ENCODE results near the gene ACTA1. TPM values are rescaled to one million over a fixed set of nuclear protein-coding genes. Genes with fewer than 3 reads are reported as not detected.
"Not testable (repeated sequence)": the region's sequence is repeated elsewhere in the genome, so short reads cannot be mapped to it uniquely, and the experiment has no call there.

Gene ACTA1
- total RNA-seq, 2 experiments from 2014 or later = not detected

- H3K4me3 Mint-ChIP-seq = peak overlapping the region; percentile 45
- DNase-seq (no peak), ATAC-seq (no peak)
- H3K36me3 Mint-ChIP-seq (ENCODE audit: low read depth) = no peaks in the 10 kb centered on the region
- intact Hi-C loops (cut with micrococcal nuclease) = loop anchor here (10.0 kb wide), 1 partner anchor 63 kb away; the partner anchor contains the start of gene CCSAP
- H3K27me3 Mint-ChIP-seq = peaks cover 65% of the 10 kb centered on the region
- H3K27ac Mint-ChIP-seq = no peak overlapping the region
- no peak for TF ChIP-seq CTCF (IDR thresholded peaks at IDR 0.05)
- H3K4me1 Mint-ChIP-seq (ENCODE audit: low read depth) = peaks cover 20% of the 10 kb centered on the region
- no peaks in the 10 kb centered on the region for H3K9me3 Mint-ChIP-seq
- ChIA-PET CTCF (interaction anchor here (1.3 kb wide), 1 partner anchor 84 kb away, joined by 3 read pairs; no protein-coding TSS in a partner anchor), POLR2A (interaction anchor here (1.1 kb wide), 1 partner anchor 17 kb away, joined by 4 read pairs; no protein-coding TSS in a partner anchor)
Observed at GRCh38 chr1:229407206-229408026, 26.5 kb downstream of the ACTA1 start.

GRCh38 chr1:229406798-229407197, 27.1 kb downstream of the ACTA1 start:
- H3K27ac Mint-ChIP-seq = no peak overlapping the region
- DNase-seq (no peak), ATAC-seq (no peak)
- POLR2A ChIA-PET = interaction anchor here (1.1 kb wide), 1 partner anchor 16 kb away, joined by 4 read pairs; no protein-coding TSS in a partner anchor
- H3K27me3 Mint-ChIP-seq = peaks cover 65% of the 10 kb centered on the region
- CTCF ChIA-PET = no interaction called here
- peaks cover 20% of the 10 kb centered on the region for H3K4me1 Mint-ChIP-seq (ENCODE audit: low read depth)
- no peaks in the 10 kb centered on the region for H3K36me3 Mint-ChIP-seq (ENCODE audit: low read depth)
- no peak for TF ChIP-seq CTCF (IDR thresholded peaks at IDR 0.05)
- H3K9me3 Mint-ChIP-seq = no peaks in the 10 kb centered on the region
- H3K4me3 Mint-ChIP-seq = peak overlapping the region; percentile 45
- intact Hi-C loops (cut with micrococcal nuclease) = loop anchor here (10.0 kb wide), 1 partner anchor 62 kb away; the partner anchor contains the start of gene CCSAP

GRCh38 chr1:229403573-229403972, 30.3 kb downstream of the ACTA1 start:
- Mint-ChIP-seq H3K27ac (no peak overlapping the region), H3K27me3 (peaks cover 49% of the 10 kb centered on the region), H3K4me1 (ENCODE audit: low read depth) (peaks cover 10% of the 10 kb centered on the region), H3K9me3 (no peaks in the 10 kb centered on the region), H3K4me3 (no peak overlapping the region), H3K36me3 (ENCODE audit: low read depth) (no peaks in the 10 kb centered on the region)
- ATAC-seq (no peak), DNase-seq (no peak)
- no peak for TF ChIP-seq CTCF (IDR thresholded peaks at IDR 0.05)
- CTCF ChIA-PET = no interaction called here
- POLR2A ChIA-PET = interaction anchor here (0.9 to 1.5 kb wide), 2 partner anchors 18 to 32 kb away, joined by 3 read pairs; no protein-coding TSS in a partner anchor
- intact Hi-C loops (cut with micrococcal nuclease) = loop anchor here (10.0 kb wide), 1 partner anchor 59 kb away; the partner anchor contains the start of gene CCSAP

- H3K4me3 Mint-ChIP-seq = no peak overlapping the region
- H3K27ac Mint-ChIP-seq = no peak overlapping the region
- peaks cover 46% of the 10 kb centered on the region for H3K27me3 Mint-ChIP-seq
- no peak for ATAC-seq
- ChIA-PET POLR2A (interaction anchor here (1.5 kb wide), 1 partner anchor 32 kb away, joined by 3 read pairs; no protein-coding TSS in a partner anchor), CTCF (no interaction called here)
- H3K4me1 Mint-ChIP-seq (ENCODE audit: low read depth) = peaks cover 10% of the 10 kb centered on the region
- TF ChIP-seq CTCF (IDR thresholded peaks at IDR 0.05) = no peak
- no peak for DNase-seq
- no peaks in the 10 kb centered on the region for H3K36me3 Mint-ChIP-seq (ENCODE audit: low read depth)
- no peaks in the 10 kb centered on the region for H3K9me3 Mint-ChIP-seq
- intact Hi-C loops (cut with micrococcal nuclease) = loop anchor here (10.0 kb wide), 1 partner anchor 58 kb away; the partner anchor contains the start of gene CCSAP
Observed at GRCh38 chr1:229402993-229403392, 30.9 kb downstream of the ACTA1 start.

GRCh38 chr1:229402329-229402728, 31.6 kb downstream of the ACTA1 start:
- POLR2A ChIA-PET = interaction anchor here (0.6 to 1.5 kb wide), 2 partner anchors 33 to 64 kb away, joined by 3 read pairs; no protein-coding TSS in a partner anchor
- H3K27me3 Mint-ChIP-seq = peaks cover 40% of the 10 kb centered on the region

More at GRCh38 chr1:229402329-229402728, 31.6 kb downstream of the ACTA1 start:
- ATAC-seq; H3K27ac Mint-ChIP-seq; CTCF ChIA-PET; H3K4me3 Mint-ChIP-seq; H3K36me3 Mint-ChIP-seq (ENCODE audit: low read depth); DNase-seq; H3K9me3 Mint-ChIP-seq; H3K4me1 Mint-ChIP-seq (ENCODE audit: low read depth): not testable (repeated sequence)
- intact Hi-C loops (cut with micrococcal nuclease) = loop anchor here (10.0 kb wide), 1 partner anchor 58 kb away; the partner anchor contains the start of gene CCSAP
